ENCODE results near the gene CHRNB1. TPM values are rescaled to one million over a fixed set of nuclear protein-coding genes. Genes with fewer than 3 reads are reported as not detected.
"Not testable (repeated sequence)": the region's sequence is repeated elsewhere in the genome, so short reads cannot be mapped to it uniquely, and the experiment has no call there.

CHRNB1 gene
- polyA plus RNA-seq, 6 donors from 2014 or later: 12.6 to 21.6 (median 15.6) TPM

- H3K36me3 Mint-ChIP-seq; H3K9me3 Mint-ChIP-seq; H3K4me3 Mint-ChIP-seq; ATAC-seq (ENCODE audit: low read depth in 2 of 2); H3K27me3 Mint-ChIP-seq; DNase-seq: not testable (repeated sequence)
- H3K27ac Mint-ChIP-seq: peak overlapping the region in 1 of 6 donors; percentile 19
- peaks cover 23 to 41% (median 41%) of the 10 kb centered on the region in 3 donors for H3K4me1 Mint-ChIP-seq
Observed at GRCh38 chr17:7470457-7470973, 25.7 kb downstream of the CHRNB1 start.

GRCh38 chr17:7471729-7472128 lies 26.9 kb downstream of the CHRNB1 start:
- ATAC-seq (ENCODE audit: low read depth in 2 of 2): no peak
- peak overlapping the region in 1 of 8 donors; percentile 30 for H3K4me3 Mint-ChIP-seq
- peaks cover 29 to 49% (median 48%) of the 10 kb centered on the region in 3 donors for H3K4me1 Mint-ChIP-seq

GRCh38 chr17:7474767-7475166 lies 29.9 kb downstream of the CHRNB1 start:
- not testable (repeated sequence) for H3K9me3 Mint-ChIP-seq; H3K36me3 Mint-ChIP-seq; ATAC-seq (ENCODE audit: low read depth in 2 of 2); DNase-seq; H3K27me3 Mint-ChIP-seq; H3K27ac Mint-ChIP-seq
- peak overlapping the region in 1 of 8 donors; percentile 37 for H3K4me3 Mint-ChIP-seq
- peaks cover 40 to 53% (median 53%) of the 10 kb centered on the region in 3 donors for H3K4me1 Mint-ChIP-seq

More at GRCh38 chr17:7471729-7472128, 26.9 kb downstream of the CHRNB1 start:
- DNase-seq: no peak
- Mint-ChIP-seq H3K36me3 (no peaks in the 10 kb centered on the region), H3K9me3 (no peaks in the 10 kb centered on the region), H3K27me3 (no peaks in the 10 kb centered on the region), H3K27ac (peak overlapping the region in 2 of 6 donors; percentile 41 to 65)

GRCh38 chr17:7475764-7476422 lies 31.0 kb downstream of the CHRNB1 start:
- peak overlapping the region in 3 of 8 donors; percentile 27 to 96 (median 35) for H3K4me3 Mint-ChIP-seq
- H3K4me1 Mint-ChIP-seq: peaks cover 45 to 65% (median 61%) of the 10 kb centered on the region in 3 donors

GRCh38 chr17:7476494-7476893 lies 31.6 kb downstream of the CHRNB1 start:
- H3K4me1 Mint-ChIP-seq: peaks cover 48 to 71% (median 64%) of the 10 kb centered on the region in 3 donors
- H3K27me3 Mint-ChIP-seq: no peaks in the 10 kb centered on the region
- peak overlapping the region; percentile 22 to 84 (median 56) for H3K27ac Mint-ChIP-seq
- DNase-seq (no peak), ATAC-seq (ENCODE audit: low read depth in 2 of 2) (no peak)
- H3K4me3 Mint-ChIP-seq: peak overlapping the region in 4 of 8 donors; percentile 35 to 96 (median 42)
- no peaks in the 10 kb centered on the region for H3K36me3 Mint-ChIP-seq
- H3K9me3 Mint-ChIP-seq: no peaks in the 10 kb centered on the region

More at GRCh38 chr17:7475764-7476422, 31.0 kb downstream of the CHRNB1 start:
- H3K9me3 Mint-ChIP-seq: no peaks in the 10 kb centered on the region
- no peak for ATAC-seq (ENCODE audit: low read depth in 2 of 2)
- H3K27me3 Mint-ChIP-seq: no peaks in the 10 kb centered on the region
- DNase-seq: no peak
- peak overlapping the region; percentile 19 to 92 (median 62) for H3K27ac Mint-ChIP-seq
- H3K36me3 Mint-ChIP-seq: no peaks in the 10 kb centered on the region

GRCh38 chr17:7476951-7477350 lies 32.1 kb downstream of the CHRNB1 start:
- no peak for DNase-seq
- H3K4me1 Mint-ChIP-seq: peaks cover 48 to 73% (median 64%) of the 10 kb centered on the region in 3 donors
- peak overlapping the region in 6 of 8 donors; percentile 57 to 97 (median 94) for H3K4me3 Mint-ChIP-seq
- no peaks in the 10 kb centered on the region for H3K36me3 Mint-ChIP-seq
- no peaks in the 10 kb centered on the region for H3K27me3 Mint-ChIP-seq
- H3K9me3 Mint-ChIP-seq: no peaks in the 10 kb centered on the region
- ATAC-seq (ENCODE audit: low read depth in 2 of 2): no peak
- peak overlapping the region in 4 of 6 donors; percentile 28 to 84 (median 68) for H3K27ac Mint-ChIP-seq

- H3K36me3 Mint-ChIP-seq: no peaks in the 10 kb centered on the region
- no peak for DNase-seq
- ATAC-seq (ENCODE audit: low read depth in 2 of 2): no peak
- H3K27me3 Mint-ChIP-seq: no peaks in the 10 kb centered on the region
- peak overlapping the region; percentile 33 to 100 (median 92) for H3K27ac Mint-ChIP-seq
- peak overlapping the region; percentile 87 to 97 (median 92) for H3K4me3 Mint-ChIP-seq
- no peaks in the 10 kb centered on the region for H3K9me3 Mint-ChIP-seq
- peaks cover 53 to 74% (median 65%) of the 10 kb centered on the region in 3 donors for H3K4me1 Mint-ChIP-seq
Observed at GRCh38 chr17:7477392-7478275, 32.8 kb downstream of the CHRNB1 start.

- Mint-ChIP-seq H3K4me3 (peak overlapping the region; percentile 87 to 97 (median 92)), H3K4me1 (peaks cover 60 to 80% (median 69%) of the 10 kb centered on the region in 3 donors), H3K27me3 (no peaks in the 10 kb centered on the region), H3K36me3 (no peaks in the 10 kb centered on the region), H3K27ac (peak overlapping the region; percentile 86 to 100 (median 91)), H3K9me3 (no peaks in the 10 kb centered on the region)
- peak; percentile 59 for DNase-seq
- peak; percentile 44 to 47 for ATAC-seq (ENCODE audit: low read depth in 2 of 2)
Observed at GRCh38 chr17:7478276-7479212, 33.7 kb downstream of the CHRNB1 start.

- Mint-ChIP-seq H3K27me3 (no peaks in the 10 kb centered on the region), H3K9me3 (no peaks in the 10 kb centered on the region), H3K36me3 (no peaks in the 10 kb centered on the region), H3K27ac (peak within 1 kb of the TSS; percentile 92 to 100 (median 95)), H3K4me1 (peaks cover 62 to 75% (median 74%) of the 10 kb centered on the region in 3 donors), H3K4me3 (peak within 1 kb of the TSS; percentile 87 to 97 (median 94))
- ATAC-seq (ENCODE audit: low read depth in 2 of 2) (peak; percentile 9 to 16), DNase-seq (peak; percentile 66)
Observed at GRCh38 chr17:7479213-7480088, 34.6 kb downstream of the CHRNB1 start, which contains the start of gene ZBTB4. TSS of gene ZBTB4 (minus strand) at chr17:7479631. CDS start at chr17:7466801, 12,830 bp downstream.

- Mint-ChIP-seq H3K27me3 (no peaks in the 10 kb centered on the region), H3K4me3 (peak overlapping the region; percentile 82 to 95 (median 93)), H3K27ac (peak overlapping the region; percentile 84 to 100 (median 94)), H3K36me3 (no peaks in the 10 kb centered on the region), H3K9me3 (no peaks in the 10 kb centered on the region), H3K4me1 (peaks cover 68 to 81% (median 79%) of the 10 kb centered on the region in 3 donors)
- DNase-seq (no peak), ATAC-seq (ENCODE audit: low read depth in 2 of 2) (no peak)
Observed at GRCh38 chr17:7480089-7480384, 35.2 kb downstream of the CHRNB1 start.

- H3K36me3 Mint-ChIP-seq; ATAC-seq (ENCODE audit: low read depth in 2 of 2); H3K27me3 Mint-ChIP-seq; H3K9me3 Mint-ChIP-seq; DNase-seq: not testable (repeated sequence)
- peak within 1 kb of the TSS; percentile 90 to 100 (median 94) for H3K27ac Mint-ChIP-seq
- H3K4me3 Mint-ChIP-seq: peak within 1 kb of the TSS; percentile 91 to 100 (median 94)
- H3K4me1 Mint-ChIP-seq: peaks cover 70 to 81% (median 81%) of the 10 kb centered on the region in 3 donors
Observed at GRCh38 chr17:7481275-7481674, 36.4 kb downstream of the CHRNB1 start, which contains the start of gene SLC35G6. TSS of gene SLC35G6 (plus strand) at chr17:7481446. CDS start at chr17:7481517, 71 bp downstream.

Data from naive B cell (primary cell).